Erythroblast (primary cell): Measurements from ENCODE around the gene HTRA2.

Experiments used
- GATA1 ChIP-seq: IDR thresholded peaks from 2 replicates; pipeline ENCODE4 v1.6.1; 2011; ENCODE audit warnings: low read depth, mild to moderate bottlenecking, control low read depth, low read length, moderate library complexity
- POLR2A ChIP-seq: IDR thresholded peaks from 2 replicates; pipeline ENCODE4 v1.6.1; 2011; ENCODE audit warnings: mild to moderate bottlenecking, low read length

DNA sequence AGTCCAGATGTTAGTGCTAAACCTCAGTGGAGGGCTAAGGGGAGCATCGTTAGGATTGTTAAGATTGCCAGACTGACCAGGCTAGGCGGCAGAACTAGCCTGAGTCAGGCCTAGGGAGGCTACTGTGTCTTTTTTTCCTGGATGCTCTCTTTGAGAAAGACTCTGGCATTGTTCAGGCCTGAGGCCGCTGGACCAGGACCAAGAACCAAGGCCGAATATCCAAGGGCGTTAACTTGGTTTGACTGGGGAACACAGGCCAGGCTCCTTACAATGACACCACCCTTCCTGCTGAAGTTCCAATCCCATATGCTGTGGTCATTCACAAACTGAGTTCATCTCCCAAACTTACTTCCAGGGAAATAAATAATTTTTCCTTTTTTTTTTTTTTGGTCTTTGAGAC lies 10.6 kb downstream of the HTRA2 start:
- TF ChIP-seq POLR2A (no peak), GATA1 (no peak)
